NCI-H748 (cell line): ENCODE measurements around the gene DENND1A.
"Not testable (repeated sequence)": the region's sequence is repeated elsewhere in the genome, so short reads cannot be mapped to it uniquely, and the experiment has no call there.

Experiments
- DNase-seq: peaks from one replicate; lab custom pipeline; 2025; ENCODE audit not compliant: unreplicated experiment; lab: John Stamatoyannopoulos, UW

DENND1A gene

DNA sequence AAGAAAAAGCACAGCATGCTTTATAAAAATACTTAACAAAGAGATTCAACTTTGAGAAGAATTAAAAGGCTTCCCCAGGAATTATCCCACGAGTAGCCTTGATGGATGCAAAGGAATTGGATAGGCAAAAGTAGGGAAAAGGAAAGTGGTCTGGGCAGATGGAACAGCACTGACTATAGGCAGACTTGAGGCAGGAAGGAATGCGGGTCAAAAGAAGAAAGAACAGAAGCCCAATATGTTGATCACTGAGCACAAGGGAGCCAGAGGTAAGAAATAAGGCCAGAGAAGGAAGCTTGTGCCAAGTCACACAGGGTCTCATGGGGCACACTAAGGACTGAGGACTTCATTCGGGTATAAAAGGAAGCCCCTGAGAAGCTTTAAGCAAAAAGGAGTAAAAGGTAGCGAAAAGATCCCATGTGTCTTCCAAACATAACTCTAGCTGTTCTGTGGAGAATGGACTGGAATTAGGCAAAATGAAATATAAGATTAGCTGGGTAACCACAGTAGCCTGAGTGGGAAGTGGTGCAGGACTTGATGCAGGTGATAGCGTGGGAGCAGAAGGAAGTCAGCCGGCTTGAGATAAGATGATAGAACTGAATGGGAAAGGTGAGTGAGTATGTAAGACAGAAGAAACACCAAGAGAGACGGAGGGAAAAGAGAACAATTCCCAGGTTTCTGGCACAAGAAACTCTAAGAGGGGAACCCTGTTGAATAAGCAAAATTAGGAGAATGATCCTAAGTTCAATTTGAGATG lies 106.6 kb downstream of the DENND1A start:
- DNase-seq: no peak

DNA sequence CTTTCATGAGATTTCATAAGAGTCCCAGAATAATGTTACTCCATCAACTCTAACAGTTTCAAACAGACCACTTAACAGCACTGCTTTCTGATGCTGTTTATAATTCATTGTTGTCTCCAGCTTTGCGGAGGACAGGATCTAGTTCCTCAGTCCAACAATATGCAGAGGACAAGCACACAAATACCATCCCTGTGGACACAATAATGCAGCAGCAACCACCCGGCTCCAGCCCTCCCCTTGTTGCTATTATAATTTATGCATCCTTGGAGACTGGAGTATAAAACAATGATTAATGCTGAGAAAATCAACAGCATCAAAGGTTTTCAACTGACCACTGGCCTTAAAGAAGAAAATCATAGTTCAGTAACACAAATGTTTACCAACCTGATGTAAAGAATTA lies 108.3 kb downstream of the DENND1A start:
- DNase-seq: no peak

DNA sequence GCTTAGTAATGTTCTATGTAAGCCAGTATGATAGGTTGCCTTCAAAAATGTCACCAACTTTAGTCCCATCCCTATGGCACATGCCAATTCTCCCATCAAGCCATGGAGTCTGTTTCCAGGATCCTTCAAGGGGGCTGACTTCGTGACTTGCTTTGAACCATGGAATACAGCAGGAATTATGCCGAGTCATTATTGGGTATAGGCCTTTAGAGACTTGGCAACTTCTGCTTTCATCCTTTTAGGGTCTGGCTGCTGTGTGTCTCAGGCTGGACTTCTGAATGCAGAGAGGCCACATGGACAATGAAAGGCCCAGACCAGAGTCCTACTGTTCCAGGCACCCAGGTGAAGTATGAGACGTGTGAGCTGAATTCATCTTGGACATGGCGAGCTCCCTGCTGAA lies 109.8 kb downstream of the DENND1A start:
- DNase-seq: no peak

DNA sequence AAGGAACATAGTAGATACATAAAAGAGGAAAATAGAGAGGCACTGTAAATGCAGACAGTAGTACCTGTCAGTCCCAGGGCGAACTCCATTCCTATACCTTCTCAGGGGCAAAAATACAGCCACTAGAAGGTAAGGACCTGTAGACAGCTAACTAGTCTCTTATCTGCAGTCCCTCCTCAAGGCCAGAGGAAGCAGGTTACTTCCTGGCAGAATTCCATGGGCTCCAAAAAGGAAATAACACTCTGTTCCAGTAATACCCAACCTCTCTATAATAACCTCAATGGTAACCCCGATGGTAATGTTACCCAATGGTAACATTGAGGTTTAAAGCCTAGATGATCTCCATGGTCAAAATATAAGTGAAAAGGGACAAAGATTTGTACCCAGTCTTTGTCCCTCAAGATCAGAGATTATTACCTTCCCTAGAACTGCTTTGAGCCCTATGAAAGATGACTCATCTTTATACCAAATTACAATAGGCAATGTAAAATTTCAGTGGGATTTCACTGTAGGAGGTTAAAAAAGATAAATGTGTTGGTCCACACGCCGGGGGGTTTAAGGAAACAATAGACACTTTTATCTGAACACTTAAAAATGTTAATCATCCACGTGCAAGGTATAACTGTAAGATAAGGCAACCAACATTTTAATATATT lies 113.0 kb downstream of the DENND1A start:
- DNase-seq: no peak

DNA sequence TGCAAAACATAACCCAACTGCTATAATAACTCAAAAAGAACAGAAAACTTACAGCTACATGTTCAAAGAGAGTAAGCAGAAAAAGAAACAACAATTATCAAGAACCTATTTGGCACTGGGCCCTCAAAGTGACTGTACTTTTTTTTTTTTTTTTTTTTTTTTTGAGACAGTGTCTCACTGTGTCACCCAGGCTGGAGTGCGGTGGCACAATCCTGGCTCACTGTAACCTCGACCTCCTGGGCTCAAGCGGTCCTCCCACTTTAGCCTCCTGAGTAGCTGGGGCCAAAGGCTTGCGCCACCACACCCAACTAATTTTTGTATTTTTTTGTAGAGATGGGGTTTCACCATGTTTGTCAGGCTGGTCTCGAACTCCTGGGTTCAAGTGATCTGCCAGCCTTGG lies 114.1 kb downstream of the DENND1A start:
- DNase-seq: not testable (repeated sequence)

DNA sequence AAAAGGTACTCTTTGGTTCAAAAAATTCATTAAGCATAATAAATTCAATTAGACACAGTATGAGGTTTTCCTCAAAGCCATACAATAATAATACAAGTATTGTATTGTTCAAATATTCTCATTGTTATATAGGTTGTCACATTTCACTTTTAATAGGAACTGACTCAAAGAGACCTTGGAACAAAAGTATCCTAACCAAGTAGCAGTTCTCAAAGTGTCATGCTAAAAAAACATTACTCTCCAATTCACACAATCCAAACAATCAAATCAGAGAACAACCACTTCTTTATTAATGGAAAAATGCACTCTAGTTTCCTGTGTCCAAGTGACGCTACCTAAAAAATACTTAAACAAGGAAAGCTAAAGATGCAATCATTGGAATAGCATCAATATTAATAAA lies 115.4 kb downstream of the DENND1A start:
- DNase-seq: no peak

DNA sequence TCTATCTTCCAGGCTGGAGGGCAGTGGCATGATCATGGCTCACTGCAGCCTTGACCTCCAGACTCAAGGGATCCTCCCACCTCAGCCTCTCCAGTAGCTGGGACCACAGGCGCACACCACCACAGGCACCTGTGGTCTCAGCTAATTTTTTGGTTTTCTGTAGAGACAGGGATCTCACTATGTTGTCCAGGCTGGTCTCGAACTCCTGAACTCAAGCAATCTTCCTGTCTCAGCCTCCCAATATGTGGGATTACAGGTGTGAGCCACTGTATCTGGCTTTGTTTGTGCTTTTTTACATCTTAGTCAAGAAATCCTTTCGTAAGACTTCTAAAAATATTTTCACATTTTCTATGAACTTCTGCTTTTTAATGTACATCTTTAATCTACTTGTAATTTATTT lies 116.9 kb downstream of the DENND1A start:
- no peak for DNase-seq

DNA sequence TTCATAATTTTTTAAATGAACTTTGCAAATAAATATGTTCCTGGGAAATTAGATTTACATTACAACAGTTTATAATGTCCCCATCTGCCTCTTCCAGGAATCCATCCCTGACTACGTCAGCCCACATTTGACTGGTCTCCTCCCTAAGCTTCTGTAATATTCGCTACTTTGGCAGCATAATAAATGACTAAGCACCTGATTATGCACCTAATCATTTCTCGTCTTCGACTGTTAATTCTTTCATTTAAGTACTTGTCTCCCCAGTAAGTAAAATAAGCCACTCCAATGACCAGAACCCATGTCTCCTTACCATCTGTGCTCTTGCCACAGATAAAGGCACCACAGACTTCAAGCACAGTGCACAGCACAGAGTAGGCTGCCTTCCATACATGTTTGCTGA lies 122.7 kb downstream of the DENND1A start:
- no peak for DNase-seq

DNA sequence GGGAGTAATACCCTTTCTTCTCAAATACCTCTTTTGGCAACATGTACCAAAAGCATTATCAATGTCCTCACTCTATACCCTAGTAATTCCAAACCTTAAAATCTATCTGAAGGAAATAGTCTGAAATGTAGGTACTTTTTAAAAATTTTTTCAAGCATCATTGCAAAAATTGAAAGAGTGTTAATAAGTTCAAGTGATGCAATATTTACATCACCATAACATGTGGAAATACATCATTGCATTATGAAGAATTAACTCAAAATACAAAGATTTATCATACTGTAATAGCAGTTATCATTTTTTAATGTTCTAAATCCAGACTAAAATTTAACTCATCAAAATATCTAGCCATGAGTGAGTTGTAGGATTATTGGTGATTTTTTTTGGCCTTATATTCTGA lies 123.1 kb downstream of the DENND1A start:
- no peak for DNase-seq

DNA sequence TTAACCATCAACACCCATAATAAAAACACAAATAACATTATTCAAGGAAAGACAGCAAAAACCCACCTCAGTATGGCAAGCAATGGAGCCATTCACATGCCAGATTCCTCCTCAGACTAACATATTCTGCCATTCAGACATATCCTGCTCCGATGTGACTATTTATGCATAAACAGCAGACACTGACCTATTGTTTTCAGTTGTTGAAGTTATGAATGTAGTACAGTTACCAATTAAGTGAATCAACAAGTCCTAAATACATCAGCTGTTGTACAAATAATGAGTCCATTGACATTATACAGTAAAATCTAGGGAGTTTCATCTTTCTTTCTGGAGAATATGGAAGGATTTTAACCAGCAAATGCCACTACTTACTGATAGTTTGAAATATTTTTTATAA lies 131.7 kb downstream of the DENND1A start:
- peak; percentile 15 for DNase-seq

DNA sequence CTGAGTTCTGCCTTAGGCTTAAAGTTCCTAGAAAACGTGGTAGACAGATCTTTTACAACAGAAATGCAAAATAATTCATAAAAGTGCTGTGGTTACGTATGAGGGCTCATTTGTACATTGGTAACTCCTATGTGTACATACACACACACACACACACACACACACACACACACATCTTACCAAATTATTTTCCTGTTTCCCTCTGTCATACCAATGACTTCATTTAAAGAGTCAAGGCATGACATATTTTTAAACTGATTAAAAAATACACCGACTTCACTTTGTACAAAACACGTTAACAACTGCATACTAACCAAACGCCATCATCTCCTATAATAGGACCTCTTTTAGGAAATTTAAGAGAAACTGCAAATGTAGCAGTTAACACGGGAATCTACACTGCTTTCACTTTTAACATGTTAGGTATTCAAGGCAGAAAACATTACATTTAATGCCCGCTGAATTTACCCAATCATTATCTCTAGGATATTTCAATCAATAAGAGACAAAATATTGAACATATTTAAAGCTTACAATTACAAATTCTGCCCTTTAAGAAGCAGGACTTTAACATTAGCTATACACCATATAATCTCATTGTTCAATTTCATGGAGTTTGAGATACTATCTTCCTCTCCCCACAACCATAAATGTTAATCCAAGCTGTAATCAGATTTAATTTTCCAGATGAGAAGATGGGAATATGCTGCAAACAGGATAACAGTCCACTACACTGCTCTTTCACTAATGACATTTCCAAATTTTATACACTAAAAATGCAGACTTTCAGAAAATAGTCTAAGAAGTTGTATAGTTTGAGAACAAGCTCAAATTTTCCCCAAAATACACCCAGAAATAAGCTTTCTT lies 133.1 kb downstream of the DENND1A start:
- no peak for DNase-seq

DNA sequence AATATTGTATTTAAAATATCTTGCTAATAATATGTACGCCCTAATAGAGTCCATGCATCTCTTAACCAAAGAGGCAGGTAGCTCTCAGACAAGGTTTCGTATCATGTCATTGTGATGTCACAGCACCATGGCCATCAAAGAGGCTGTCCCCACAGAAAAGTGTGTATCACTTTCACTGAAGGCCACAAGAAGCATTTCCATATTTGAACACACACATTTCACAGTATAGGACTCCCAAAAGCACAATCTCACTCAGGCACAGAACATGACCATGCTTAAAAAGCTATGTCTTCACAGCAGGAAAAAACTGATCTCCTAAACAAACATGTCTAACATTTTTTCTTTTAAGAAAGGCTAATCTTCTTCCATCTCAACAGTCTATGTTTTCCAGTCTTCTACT lies 133.8 kb downstream of the DENND1A start:
- DNase-seq: no peak

DNA sequence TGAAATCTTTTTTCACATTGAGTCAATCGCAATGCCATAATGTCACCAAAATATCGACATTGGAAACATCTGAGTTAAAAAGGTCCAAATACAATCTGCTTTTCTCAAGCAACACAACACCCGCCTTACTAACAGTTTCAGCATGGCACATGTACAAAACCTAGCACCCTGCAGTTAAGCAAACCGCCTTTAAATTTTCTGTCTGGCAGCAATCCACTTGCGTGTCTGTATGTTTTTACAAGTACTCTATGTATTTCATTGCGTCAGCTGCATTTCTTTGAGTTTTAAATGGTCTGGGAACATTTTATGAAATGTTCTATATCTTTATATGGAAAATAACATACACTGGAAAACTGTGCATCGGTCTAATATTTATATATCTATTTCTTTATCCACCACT lies 134.6 kb downstream of the DENND1A start:
- DNase-seq: no peak

DNA sequence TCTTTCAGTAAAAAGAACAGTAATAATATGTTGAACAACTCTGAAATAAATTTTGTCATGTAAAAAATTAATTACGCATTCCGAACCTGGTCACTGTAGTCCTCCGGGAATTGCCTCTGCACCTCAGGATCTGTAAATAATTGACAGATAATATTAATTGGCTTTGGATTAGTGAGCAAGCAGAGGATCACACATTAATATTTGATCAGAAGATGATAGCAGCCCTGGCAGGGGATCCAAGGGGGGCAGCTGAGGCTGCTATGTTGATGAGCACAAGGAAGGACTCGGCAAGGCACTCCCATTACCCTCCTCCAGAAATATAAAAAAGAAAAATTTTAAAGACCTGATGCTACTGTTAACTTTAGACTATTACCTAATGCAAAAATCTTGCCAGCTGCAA lies 137.4 kb downstream of the DENND1A start:
- no peak for DNase-seq

DNA sequence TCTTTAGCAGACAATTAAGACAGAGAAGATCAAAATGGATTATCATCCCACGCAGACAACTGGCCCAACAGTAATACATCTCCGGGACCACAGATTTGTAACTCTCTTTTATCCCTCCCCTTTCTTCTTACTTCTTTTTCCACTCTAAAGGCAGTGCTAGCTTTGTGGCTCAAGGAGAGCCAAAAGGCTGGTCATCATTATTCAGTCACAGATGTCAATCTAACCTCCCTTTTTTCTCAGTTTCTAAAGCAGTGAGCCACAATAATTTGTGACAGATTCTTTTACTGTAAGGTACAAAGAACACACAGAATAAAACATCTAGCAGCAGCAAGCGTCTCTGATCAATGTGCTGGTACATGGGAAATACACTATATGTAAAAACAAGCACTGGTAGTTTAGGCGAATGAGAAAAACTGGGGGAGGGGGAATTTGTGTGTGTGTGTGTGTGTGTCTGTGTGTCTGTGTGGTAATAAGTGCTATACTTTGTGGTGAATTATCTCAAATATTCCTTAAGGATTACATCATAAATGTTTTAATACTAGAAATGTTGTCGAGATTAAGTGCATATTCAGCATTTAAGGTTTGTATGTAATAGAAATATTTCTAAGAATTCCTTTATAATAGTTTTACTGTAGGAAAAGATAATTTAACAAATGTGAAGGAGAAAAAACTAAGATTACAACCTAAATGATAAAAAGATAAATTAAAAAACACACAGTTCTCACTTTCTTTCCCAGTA lies 140.2 kb downstream of the DENND1A start:
- DNase-seq: no peak

DNA sequence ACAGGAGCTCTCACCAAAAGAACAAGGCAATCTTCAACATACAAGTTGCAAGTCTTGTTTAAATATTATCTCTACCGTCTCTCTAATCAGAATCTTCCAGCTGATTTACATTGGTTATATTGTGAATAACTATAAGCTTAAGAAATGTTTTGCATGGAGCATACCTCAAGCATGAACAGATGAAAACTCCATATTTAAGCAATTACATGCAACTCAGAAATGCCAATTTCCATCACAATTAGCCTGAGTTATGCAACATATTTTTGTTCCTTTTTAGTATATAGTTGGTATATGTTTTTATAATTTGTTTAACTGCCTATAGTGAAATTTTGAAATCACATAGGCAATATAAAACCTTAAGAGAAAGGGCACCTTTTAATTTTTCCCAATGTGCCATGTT lies 142.5 kb downstream of the DENND1A start:
- no peak for DNase-seq

DNA sequence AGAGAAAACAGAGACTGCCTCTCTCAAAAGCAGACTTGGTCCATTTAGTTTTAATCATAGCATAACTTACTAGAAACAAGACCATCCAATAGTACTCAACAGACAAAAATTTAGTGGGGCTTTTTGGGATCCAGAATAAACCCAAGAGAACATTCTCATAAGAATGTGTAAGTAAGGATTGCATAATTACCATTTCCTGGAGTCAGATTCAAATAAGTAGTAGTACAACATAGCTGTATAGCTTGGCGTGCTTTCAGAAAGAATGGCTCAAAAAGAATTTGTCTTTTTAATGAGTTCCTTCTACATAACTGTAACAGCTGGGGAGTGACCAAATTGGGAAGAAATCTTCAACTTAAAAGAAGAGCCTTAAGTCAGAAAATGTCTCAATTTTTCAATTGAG lies 145.4 kb downstream of the DENND1A start:
- no peak for DNase-seq

DNA sequence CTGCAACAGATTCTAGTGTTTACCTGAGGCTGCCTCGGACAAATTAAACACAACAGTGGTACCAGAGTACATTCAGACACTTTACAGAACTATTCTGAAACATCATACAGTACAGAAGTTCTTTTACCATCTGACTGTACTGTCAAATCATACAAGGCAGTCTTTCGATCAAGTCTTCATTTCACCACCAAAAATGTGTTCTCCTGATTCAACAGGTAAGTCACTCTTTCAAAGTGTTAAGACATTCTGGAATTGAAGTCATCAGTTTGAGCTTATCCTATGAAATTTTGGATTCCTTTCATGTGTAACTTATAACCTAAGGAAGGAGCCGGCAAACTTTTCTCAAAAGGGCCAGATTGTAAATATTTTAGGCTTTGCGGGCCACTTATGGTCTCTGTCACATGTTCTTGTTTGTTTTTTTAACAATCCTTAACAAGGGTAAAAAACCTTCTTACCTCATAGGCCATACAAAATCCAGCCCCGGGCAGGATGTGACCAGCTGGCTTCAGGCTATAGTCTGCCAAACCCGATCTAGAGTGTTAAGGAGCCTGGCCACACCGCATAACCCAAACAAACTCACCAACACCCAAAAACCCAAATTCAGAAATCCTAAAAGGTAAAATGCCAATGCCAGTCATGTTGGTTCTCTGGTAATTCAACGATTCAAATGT lies 151.6 kb downstream of the DENND1A start:
- no peak for DNase-seq

DNA sequence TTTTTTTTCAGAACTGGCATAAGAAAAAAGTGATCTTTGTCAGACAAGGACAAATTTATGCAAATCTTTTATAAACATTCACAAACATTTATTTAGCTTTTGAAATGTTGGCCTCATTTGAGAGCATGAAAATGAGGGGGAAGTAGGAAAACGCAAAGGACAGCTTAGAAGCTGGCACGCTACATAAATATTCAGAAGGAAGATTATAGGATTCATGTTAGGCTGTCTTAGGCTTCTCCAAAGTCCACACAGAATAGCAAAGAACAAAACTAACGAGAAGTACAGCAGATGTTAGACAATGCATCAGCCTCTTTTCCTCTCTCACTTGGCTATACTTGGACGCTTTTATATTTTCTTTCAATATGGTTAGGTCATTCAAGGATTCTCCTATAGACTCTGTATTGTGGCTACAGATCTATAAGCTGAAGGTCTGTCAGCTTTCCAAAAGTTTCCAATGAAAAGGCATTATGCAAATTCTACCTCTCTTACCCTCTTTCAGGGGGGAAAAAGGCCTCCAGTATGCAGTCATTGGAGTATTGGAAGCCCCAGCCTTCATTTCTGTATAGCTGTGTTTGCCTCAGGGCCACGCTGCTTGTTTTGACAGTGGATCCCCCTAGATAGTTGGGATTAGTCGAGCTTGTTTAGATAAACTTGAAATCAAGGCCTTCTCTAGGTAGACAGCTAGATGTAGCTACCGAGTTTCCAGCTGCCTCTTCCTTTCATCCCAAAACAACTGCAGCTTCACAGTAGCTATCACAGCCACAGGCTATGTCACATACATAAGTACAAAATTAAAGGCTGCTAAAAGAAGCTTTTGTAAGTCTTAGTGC lies 153.0 kb downstream of the DENND1A start:
- DNase-seq: no peak
